ENCODE measurements around the gene VIPR1.

The VIPR1 gene

GRCh38 chr3:42478830-42479229 is 23.6 kb upstream of the VIPR1 start:
- peaks cover 31% of the 10 kb centered on the region for H3K9me3 ChIP-seq (ENCODE audit: control insufficient read depth, low read length)
- DNase-seq (ENCODE audit: low read depth), result no peak
- no peak overlapping the region for H3K4me3 ChIP-seq (ENCODE audit: low read length)
- H3K27me3 ChIP-seq (replicated peaks; ENCODE audit: control insufficient read depth, insufficient read depth, low read length), result peaks cover 36% of the 10 kb centered on the region
- no peaks in the 10 kb centered on the region for H3K36me3 ChIP-seq (ENCODE audit: control insufficient read depth, insufficient read depth, low read length, severe bottlenecking)
- H3K4me1 ChIP-seq (ENCODE audit: control insufficient read depth, insufficient read depth, low read length), result no peaks in the 10 kb centered on the region
- no peak overlapping the region for H3K9ac ChIP-seq (ENCODE audit: low read length)

GRCh38 chr3:42486814-42487565 is 15.5 kb upstream of the VIPR1 start:
- no peak overlapping the region for H3K9ac ChIP-seq (ENCODE audit: low read length)
- peaks cover 17% of the 10 kb centered on the region for H3K9me3 ChIP-seq (ENCODE audit: control insufficient read depth, low read length)
- no peak overlapping the region for H3K4me3 ChIP-seq (ENCODE audit: low read length)
- H3K36me3 ChIP-seq (ENCODE audit: control insufficient read depth, insufficient read depth, low read length, severe bottlenecking), result no peaks in the 10 kb centered on the region
- no peaks in the 10 kb centered on the region for H3K4me1 ChIP-seq (ENCODE audit: control insufficient read depth, insufficient read depth, low read length)
- H3K27me3 ChIP-seq (replicated peaks; ENCODE audit: control insufficient read depth, insufficient read depth, low read length), result peaks cover 46% of the 10 kb centered on the region
- no peak for DNase-seq (ENCODE audit: low read depth)

DNA sequence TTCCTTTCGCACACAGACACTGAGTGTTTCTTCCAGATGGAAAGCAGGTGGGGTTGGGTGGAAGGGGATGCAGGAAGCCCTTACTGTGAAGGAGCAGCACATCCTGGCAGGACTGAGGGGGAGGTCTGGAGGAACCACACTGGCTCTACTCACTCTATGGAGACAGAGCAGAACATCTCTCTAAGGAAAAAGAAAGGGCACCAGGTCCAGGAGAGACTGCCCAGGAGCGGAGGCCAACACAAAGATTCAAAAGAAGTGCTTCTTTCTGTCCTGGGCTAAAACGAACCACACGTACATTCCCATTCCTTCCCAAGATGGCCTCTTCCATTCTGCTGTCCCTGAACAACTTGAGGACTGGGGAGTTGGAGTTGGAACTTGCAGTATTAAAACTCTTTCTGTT is 13.8 kb upstream of the VIPR1 start:
- no peaks in the 10 kb centered on the region for H3K36me3 ChIP-seq (ENCODE audit: control insufficient read depth, insufficient read depth, low read length, severe bottlenecking)
- peaks cover 58% of the 10 kb centered on the region for H3K27me3 ChIP-seq (replicated peaks; ENCODE audit: control insufficient read depth, insufficient read depth, low read length)
- peaks cover 12% of the 10 kb centered on the region for H3K9me3 ChIP-seq (ENCODE audit: control insufficient read depth, low read length)
- H3K9ac ChIP-seq (ENCODE audit: low read length), result no peak overlapping the region
- H3K4me1 ChIP-seq (ENCODE audit: control insufficient read depth, insufficient read depth, low read length), result no peaks in the 10 kb centered on the region
- no peak for DNase-seq (ENCODE audit: low read depth)
- no peak overlapping the region for H3K4me3 ChIP-seq (ENCODE audit: low read length)

GRCh38 chr3:42489116-42489936 is 13.1 kb upstream of the VIPR1 start:
- peaks cover 58% of the 10 kb centered on the region for H3K27me3 ChIP-seq (replicated peaks; ENCODE audit: control insufficient read depth, insufficient read depth, low read length)
- H3K4me3 ChIP-seq (ENCODE audit: low read length), result no peak overlapping the region
- no peak for DNase-seq (ENCODE audit: low read depth)
- H3K36me3 ChIP-seq (ENCODE audit: control insufficient read depth, insufficient read depth, low read length, severe bottlenecking), result no peaks in the 10 kb centered on the region
- no peaks in the 10 kb centered on the region for H3K4me1 ChIP-seq (ENCODE audit: control insufficient read depth, insufficient read depth, low read length)
- H3K9ac ChIP-seq (ENCODE audit: low read length), result no peak overlapping the region
- H3K9me3 ChIP-seq (ENCODE audit: control insufficient read depth, low read length), result peaks cover 12% of the 10 kb centered on the region

DNA sequence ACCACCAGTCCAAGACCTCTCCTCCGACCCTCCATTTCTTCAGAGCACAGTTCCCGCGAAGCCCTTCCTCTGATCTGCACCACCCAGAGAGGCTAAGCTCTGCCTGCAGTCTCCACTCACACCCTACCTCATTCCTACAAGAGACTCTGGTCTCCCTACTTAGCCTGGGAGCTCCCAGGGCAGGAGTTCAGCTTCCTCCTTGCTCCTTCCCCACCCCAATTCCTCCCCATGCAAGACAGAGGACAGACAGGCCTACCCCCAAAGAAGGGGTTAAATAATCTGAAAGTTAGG is 12.6 kb upstream of the VIPR1 start:
- Histone ChIP-seq H3K36me3 (ENCODE audit: control insufficient read depth, insufficient read depth, low read length, severe bottlenecking) (no peaks in the 10 kb centered on the region), H3K4me3 (ENCODE audit: low read length) (no peak overlapping the region), H3K27me3 (replicated peaks; ENCODE audit: control insufficient read depth, insufficient read depth, low read length) (peaks cover 58% of the 10 kb centered on the region), H3K9me3 (ENCODE audit: control insufficient read depth, low read length) (peaks cover 12% of the 10 kb centered on the region), H3K4me1 (ENCODE audit: control insufficient read depth, insufficient read depth, low read length) (no peaks in the 10 kb centered on the region), H3K9ac (ENCODE audit: low read length) (no peak overlapping the region)
- DNase-seq (ENCODE audit: low read depth), result no peak

DNA sequence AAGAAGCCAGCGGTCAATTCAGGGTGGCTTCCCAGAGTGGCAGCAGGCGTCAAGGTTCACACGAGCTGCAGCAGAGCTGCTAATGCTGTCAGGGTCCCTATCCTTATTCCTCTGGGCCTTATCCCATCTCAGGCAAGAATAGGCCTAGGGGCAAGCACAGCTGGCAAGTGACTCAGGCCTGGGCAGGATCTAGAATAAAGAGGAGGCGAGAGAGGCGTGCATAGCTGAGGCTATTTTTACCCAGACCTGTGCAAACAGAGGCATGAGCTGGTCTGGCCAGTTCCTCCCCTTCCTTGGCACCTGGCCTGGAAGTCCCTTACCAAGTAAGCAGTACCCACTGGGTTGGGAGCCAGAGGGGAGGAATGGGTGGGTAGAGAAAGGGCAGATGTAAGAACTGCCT is 12.2 kb upstream of the VIPR1 start:
- no peak overlapping the region for H3K4me3 ChIP-seq (ENCODE audit: low read length)
- peaks cover 12% of the 10 kb centered on the region for H3K9me3 ChIP-seq (ENCODE audit: control insufficient read depth, low read length)
- no peak for DNase-seq (ENCODE audit: low read depth)

GRCh38 chr3:42491881-42492507 is 10.4 kb upstream of the VIPR1 start:
- DNase-seq (ENCODE audit: low read depth), result no peak
- Histone ChIP-seq H3K9ac (ENCODE audit: low read length) (no peak overlapping the region), H3K4me3 (ENCODE audit: low read length) (no peak overlapping the region), H3K9me3 (ENCODE audit: control insufficient read depth, low read length) (peaks cover 11% of the 10 kb centered on the region), H3K36me3 (ENCODE audit: control insufficient read depth, insufficient read depth, low read length, severe bottlenecking) (no peaks in the 10 kb centered on the region), H3K4me1 (ENCODE audit: control insufficient read depth, insufficient read depth, low read length) (peaks cover 6% of the 10 kb centered on the region), H3K27me3 (replicated peaks; ENCODE audit: control insufficient read depth, insufficient read depth, low read length) (peaks cover 50% of the 10 kb centered on the region)

More for the DNA sequence above, 12.2 kb upstream of the VIPR1 start:
- H3K4me1 ChIP-seq (ENCODE audit: control insufficient read depth, insufficient read depth, low read length), result no peaks in the 10 kb centered on the region
- H3K27me3 ChIP-seq (replicated peaks; ENCODE audit: control insufficient read depth, insufficient read depth, low read length), result peaks cover 58% of the 10 kb centered on the region
- no peaks in the 10 kb centered on the region for H3K36me3 ChIP-seq (ENCODE audit: control insufficient read depth, insufficient read depth, low read length, severe bottlenecking)
- no peak overlapping the region for H3K9ac ChIP-seq (ENCODE audit: low read length)

- peaks cover 47% of the 10 kb centered on the region for H3K27me3 ChIP-seq (replicated peaks; ENCODE audit: control insufficient read depth, insufficient read depth, low read length)
- H3K36me3 ChIP-seq (ENCODE audit: control insufficient read depth, insufficient read depth, low read length, severe bottlenecking), result no peaks in the 10 kb centered on the region
- H3K4me1 ChIP-seq (ENCODE audit: control insufficient read depth, insufficient read depth, low read length), result peaks cover 12% of the 10 kb centered on the region
- H3K4me3 ChIP-seq (ENCODE audit: low read length), result no peak overlapping the region
- no peak overlapping the region for H3K9ac ChIP-seq (ENCODE audit: low read length)
- H3K9me3 ChIP-seq (ENCODE audit: control insufficient read depth, low read length), result peaks cover 5% of the 10 kb centered on the region
- DNase-seq (ENCODE audit: low read depth), result no peak
Measured at GRCh38 chr3:42492508-42493080, 9.8 kb upstream of the VIPR1 start.

- Histone ChIP-seq H3K36me3 (ENCODE audit: control insufficient read depth, insufficient read depth, low read length, severe bottlenecking) (no peaks in the 10 kb centered on the region), H3K4me3 (ENCODE audit: low read length) (no peak overlapping the region), H3K9ac (ENCODE audit: low read length) (no peak overlapping the region), H3K27me3 (replicated peaks; ENCODE audit: control insufficient read depth, insufficient read depth, low read length) (peaks cover 48% of the 10 kb centered on the region), H3K9me3 (ENCODE audit: control insufficient read depth, low read length) (peaks cover 4% of the 10 kb centered on the region), H3K4me1 (ENCODE audit: control insufficient read depth, insufficient read depth, low read length) (peaks cover 15% of the 10 kb centered on the region)
- no peak for DNase-seq (ENCODE audit: low read depth)
Measured at GRCh38 chr3:42493126-42493797, 9.2 kb upstream of the VIPR1 start.

DNA sequence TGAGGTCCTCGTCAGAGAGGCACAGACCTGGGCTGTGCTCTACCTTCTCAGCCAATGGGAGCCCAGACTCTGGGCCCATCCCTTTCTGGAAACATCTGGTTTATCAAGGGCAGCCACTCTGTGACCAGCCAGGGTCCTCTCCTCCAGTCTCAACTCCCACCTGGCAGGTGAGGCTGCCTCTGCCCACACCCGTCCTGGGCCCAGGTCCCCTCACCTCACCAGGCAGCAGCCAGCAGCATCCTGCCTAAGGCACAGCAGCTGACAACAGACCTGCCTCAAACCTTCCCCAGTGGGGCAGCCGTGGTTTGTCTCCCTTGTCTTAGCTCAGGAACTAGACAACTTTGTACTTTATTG is 8.7 kb upstream of the VIPR1 start:
- Histone ChIP-seq H3K9ac (ENCODE audit: low read length) (no peak overlapping the region), H3K27me3 (replicated peaks; ENCODE audit: control insufficient read depth, insufficient read depth, low read length) (peaks cover 48% of the 10 kb centered on the region), H3K4me1 (ENCODE audit: control insufficient read depth, insufficient read depth, low read length) (peaks cover 15% of the 10 kb centered on the region), H3K4me3 (ENCODE audit: low read length) (no peak overlapping the region), H3K9me3 (ENCODE audit: control insufficient read depth, low read length) (peaks cover under 1% of the 10 kb centered on the region), H3K36me3 (ENCODE audit: control insufficient read depth, insufficient read depth, low read length, severe bottlenecking) (no peaks in the 10 kb centered on the region)
- no peak for DNase-seq (ENCODE audit: low read depth)

- DNase-seq (ENCODE audit: low read depth), result no peak
- no peaks in the 10 kb centered on the region for H3K9me3 ChIP-seq (ENCODE audit: control insufficient read depth, low read length)
- H3K4me3 ChIP-seq (ENCODE audit: low read length), result no peak overlapping the region
- peaks cover 57% of the 10 kb centered on the region for H3K27me3 ChIP-seq (replicated peaks; ENCODE audit: control insufficient read depth, insufficient read depth, low read length)
- H3K9ac ChIP-seq (ENCODE audit: low read length), result no peak overlapping the region
- H3K4me1 ChIP-seq (ENCODE audit: control insufficient read depth, insufficient read depth, low read length), result peaks cover 15% of the 10 kb centered on the region
- H3K36me3 ChIP-seq (ENCODE audit: control insufficient read depth, insufficient read depth, low read length, severe bottlenecking), result no peaks in the 10 kb centered on the region
Measured at GRCh38 chr3:42495393-42495792, 7.0 kb upstream of the VIPR1 start.
